Ammon's horn (tissue), 1 donor: ENCODE measurements around the gene BEND5.

Source experiments
- DNase-seq: peaks from one replicate; pipeline ENCODE4 v3.0.0-alpha.2; 2016; ENCODE audit warnings: low spot score

Gene BEND5

GRCh38 chr1:48718705-48719104 is 58.0 kb downstream of the BEND5 start:
- no peak for DNase-seq

DNA sequence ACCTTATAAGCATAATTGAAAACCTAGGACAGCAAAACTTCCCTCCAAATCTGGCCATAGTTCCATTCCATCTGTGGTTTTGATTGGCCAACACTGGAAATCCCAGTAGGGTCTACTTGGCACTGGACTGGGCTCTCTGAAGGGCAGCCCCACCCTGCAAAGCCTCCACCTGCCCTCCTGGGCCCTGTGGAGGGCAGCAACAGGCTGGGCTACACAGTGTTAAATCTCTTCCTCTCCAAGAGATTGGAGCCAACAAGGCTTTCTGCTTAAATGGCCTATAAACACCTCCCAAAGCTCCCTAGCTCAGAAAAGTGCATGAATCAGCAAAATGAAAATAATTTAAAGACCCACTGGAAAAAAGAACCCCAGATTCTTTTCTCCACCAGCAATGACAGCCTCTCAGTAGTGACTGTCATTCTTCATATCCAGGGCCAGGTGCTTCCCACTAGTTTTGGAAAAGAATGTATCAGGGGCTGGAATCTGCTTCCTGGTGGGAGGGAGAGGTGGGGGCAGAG is 58.5 kb downstream of the BEND5 start:
- no peak for DNase-seq

- DNase-seq: no peak
Observed at GRCh38 chr1:48717082-48717481, 59.6 kb downstream of the BEND5 start.

DNA sequence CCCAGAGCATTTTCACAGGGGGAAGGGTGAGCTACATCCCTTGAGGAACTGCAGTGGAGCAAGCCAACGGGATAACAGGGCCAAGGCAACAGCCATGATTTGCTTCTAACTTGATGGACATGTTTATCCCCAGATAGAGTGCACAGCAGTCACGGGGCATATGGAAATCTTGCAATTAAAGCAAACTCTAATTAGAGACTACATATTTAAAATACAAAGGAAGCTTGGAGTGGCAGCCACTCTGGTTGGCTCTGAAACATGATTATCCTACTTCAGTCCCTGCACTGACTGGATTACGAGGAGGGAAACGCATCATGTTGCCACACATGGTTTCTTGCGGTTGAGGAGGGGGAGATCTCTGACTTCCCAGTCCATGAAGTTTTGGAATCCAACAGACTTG is 60.8 kb downstream of the BEND5 start:
- DNase-seq: no peak

- DNase-seq: no peak
Observed at GRCh38 chr1:48710915-48711314, 65.8 kb downstream of the BEND5 start.

- no peak for DNase-seq
Observed at GRCh38 chr1:48710318-48710717, 66.4 kb downstream of the BEND5 start.

GRCh38 chr1:48704736-48705135 is 72.0 kb downstream of the BEND5 start:
- no peak for DNase-seq

DNA sequence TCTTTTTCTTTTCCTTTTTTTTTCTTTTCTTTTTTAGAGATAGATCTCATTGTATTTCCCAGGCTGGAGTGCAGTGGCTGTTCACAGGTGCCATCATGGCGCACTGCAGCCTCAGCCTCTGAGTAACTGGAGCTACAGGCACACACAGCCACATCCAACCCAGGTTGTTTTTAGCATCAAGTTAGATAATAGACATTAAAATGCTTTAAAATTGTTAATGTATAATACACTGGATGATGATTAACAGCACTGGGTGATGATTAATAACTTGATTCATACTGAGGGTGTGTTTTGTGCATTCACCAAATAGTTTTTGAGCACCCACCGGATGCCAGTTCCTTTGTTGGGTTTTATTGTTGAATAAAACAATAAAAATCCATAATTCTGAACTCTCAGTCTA is 75.2 kb downstream of the BEND5 start:
- DNase-seq: no peak

- peak; percentile 56 for DNase-seq
Observed at GRCh38 chr1:48697066-48697707, 79.5 kb downstream of the BEND5 start.

DNA sequence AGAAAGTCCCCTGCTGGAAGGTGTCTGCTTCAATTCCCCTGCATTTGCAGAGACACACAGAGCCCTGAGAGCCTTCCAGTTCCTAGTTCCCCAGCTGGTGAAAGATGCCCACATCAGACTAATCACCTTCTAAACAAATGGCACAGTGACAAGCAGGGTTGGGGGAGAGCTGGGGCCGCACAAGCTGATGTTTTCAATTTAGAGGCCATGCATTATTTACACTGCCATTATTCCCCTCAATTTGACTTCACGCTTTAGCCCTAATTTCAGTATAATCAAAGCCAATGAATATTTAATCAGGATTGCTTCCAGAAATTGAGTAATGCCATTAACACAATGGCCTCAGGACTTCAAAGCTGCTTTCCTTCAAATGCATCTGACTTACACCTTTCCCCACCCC is 81.5 kb downstream of the BEND5 start:
- DNase-seq: no peak

- DNase-seq: no peak
Observed at GRCh38 chr1:48693674-48694320, 82.9 kb downstream of the BEND5 start.

GRCh38 chr1:48693180-48693579 is 83.5 kb downstream of the BEND5 start:
- DNase-seq: no peak

DNA sequence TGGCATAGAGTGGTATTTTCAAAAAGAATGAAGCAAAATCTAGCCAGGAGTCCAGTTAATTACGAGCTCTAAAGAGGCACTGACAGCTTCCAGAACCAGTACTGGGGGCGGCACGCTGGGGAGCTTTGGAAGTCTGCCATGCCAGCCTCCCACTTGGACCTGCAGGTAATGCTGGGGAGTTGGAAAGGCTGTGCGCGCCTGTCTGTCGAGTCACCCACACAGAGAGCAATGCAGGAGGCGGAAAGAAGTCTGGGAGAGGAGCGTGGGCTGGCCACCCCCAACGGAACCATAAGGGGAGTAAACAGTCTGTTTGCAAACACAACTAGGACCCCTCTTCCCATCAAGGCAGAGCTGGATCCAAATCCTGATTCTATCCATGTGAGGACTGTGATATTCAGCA is 84.5 kb downstream of the BEND5 start:
- DNase-seq: peak; percentile 14

- DNase-seq: no peak
Observed at GRCh38 chr1:48691429-48692001, 85.2 kb downstream of the BEND5 start.

DNA sequence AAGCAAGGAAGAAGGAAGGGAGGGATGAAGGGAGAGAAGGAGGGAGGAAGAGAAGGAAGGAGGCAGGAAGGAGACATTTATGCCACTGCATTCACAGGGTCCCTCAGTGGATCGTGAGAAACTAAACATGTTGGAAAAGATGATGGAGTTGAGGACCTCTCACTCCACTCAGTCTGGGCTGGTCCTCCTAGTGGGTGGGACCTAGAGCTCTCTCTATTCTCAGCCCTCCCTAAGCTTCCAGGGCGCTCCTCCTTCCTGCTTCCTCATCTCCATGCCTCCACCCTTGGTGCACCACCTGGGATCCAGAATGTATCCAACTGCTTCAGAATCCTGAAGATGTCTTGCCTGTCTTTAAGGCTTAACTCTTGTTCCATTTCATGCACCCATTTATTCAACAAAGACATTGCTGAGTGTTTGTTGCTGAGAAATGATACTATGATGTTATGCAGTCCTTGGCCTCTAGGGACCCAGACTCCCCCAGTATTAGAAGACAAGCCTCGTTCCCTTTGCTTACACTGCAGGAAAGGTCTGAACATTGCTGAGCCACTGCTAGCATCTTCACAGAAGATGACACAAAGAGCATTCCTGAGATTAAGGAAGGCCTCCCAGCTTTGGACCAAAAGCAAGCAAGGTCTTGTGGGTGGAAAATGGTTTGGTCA is 88.5 kb downstream of the BEND5 start:
- DNase-seq: no peak

- DNase-seq: no peak
Observed at GRCh38 chr1:48687282-48688045, 89.2 kb downstream of the BEND5 start.

DNA sequence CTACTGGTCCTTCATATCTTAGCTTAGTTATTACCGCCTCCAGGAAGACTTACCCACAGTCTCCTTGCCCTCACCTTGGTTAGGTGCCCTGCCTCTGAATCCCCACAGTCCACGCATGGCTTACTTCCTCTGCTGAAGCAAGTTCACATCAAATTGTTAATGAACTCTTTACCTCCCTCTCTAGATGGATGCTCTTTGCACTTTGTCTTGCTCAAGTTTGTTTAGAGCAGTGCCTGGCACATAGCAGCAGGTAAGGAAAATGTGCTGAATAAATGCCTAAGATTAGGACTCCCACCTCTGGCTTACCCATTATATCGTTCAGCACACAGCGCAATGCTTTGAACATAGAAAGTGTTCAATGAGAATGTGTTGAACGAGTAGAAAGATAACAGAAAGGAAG is 90.5 kb downstream of the BEND5 start:
- no peak for DNase-seq

DNA sequence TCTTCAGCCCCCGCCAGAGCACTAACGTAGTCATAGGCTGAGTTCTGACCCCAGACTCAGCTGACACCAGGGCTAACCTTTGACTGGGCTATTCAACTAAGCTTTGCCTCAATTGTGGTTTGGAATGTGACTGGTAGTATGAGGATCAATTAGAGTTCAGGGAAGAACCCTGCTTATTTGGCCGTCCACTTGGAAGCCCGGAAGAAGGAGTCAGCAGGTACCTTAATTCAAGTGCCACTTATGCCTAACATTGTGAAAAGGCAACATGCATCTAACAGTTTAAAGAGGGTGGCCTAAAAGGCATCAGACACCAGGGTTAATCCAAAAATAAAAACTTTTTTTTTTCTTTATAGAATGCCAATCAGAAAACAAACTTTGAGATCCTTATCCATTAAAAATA is 92.3 kb downstream of the BEND5 start:
- no peak for DNase-seq

- no peak for DNase-seq
Observed at GRCh38 chr1:48683839-48684238, 92.9 kb downstream of the BEND5 start.

DNA sequence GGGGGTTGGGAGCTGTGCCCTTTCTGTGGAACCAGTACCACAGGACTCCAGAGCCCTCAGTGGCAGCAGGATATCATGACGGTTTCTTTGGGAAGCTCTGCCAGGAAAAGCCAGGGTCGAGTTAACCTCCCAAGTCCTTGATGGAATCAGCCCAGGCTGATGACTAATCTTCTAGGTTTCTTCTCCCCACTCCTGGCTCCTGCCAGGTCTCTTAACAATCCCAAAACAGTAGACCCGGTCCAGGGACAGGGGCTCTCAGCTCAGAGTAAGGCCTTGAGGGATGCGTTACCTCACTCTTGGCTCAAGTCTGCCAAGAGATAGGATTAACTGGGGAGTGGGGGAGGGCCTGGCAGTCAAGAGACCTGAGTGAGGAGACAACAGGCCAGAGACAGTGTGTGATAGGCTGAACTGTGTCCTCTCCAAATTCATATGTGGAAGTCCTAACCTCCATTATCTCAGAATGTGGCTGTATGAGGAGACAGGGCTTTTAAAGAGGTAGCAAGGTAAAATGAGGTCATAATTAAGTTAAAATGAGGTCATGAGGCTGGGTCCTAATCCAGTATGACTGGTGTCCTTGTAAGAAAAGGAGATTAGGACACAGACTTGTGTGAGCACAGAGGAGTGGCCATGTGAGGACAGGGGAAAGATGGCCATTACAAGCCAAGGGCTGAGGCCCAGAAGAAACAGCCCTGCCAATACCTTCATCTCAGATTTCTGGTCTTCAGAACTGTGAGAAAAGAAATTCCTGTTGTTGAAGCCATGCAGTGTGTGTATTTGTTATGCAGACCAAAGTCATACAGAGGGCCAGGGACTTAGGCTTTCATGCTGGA is 95.0 kb downstream of the BEND5 start:
- no peak for DNase-seq

GRCh38 chr1:48680411-48681035 is 96.2 kb downstream of the BEND5 start:
- no peak for DNase-seq
